D721Med (cell line): ENCODE results near the gene BAIAP2L1.

Source experiments
- DNase-seq: peaks from one replicate; pipeline ENCODE4 v3.0.0; 2011; ENCODE audit warnings: low spot score; ENCODE audit not compliant: insufficient read length
- FAIRE-seq: peaks from 2 replicates; lab custom pipeline; 2011; peaks lifted over from hg19 to GRCh38; lab: Jason Lieb, UNC
- TF ChIP-seq, protein P1 (sequence below): IDR thresholded peaks from 2 replicates; pipeline ENCODE4 v1.5.1; 2012; ENCODE audit warnings: mild to moderate bottlenecking, control low read depth; ENCODE audit not compliant: insufficient read depth; ENCODE audit errors: missing control alignments

Gene BAIAP2L1

DNA sequence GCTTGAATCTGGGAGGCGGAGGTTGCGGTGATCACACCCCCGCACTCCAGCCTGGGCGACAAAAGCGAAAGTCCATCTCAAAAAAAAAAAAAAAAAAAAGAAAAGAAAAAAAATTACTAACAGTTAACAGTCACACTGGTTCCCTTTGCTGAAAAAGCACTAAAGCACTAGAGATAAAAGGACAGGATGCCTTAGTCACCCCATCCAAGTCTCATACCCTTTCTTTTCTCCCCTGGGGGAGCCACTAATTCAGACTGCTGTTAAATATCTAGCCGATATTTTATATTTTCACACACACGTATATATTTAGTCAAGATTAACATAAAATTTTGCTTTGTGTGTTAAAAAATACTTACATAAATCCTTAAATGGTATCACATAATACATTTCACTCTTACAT lies 25.2 kb downstream of the BAIAP2L1 start:
- DNase-seq (no peak), FAIRE-seq (no peak)
- TF ChIP-seq, protein P1, sequence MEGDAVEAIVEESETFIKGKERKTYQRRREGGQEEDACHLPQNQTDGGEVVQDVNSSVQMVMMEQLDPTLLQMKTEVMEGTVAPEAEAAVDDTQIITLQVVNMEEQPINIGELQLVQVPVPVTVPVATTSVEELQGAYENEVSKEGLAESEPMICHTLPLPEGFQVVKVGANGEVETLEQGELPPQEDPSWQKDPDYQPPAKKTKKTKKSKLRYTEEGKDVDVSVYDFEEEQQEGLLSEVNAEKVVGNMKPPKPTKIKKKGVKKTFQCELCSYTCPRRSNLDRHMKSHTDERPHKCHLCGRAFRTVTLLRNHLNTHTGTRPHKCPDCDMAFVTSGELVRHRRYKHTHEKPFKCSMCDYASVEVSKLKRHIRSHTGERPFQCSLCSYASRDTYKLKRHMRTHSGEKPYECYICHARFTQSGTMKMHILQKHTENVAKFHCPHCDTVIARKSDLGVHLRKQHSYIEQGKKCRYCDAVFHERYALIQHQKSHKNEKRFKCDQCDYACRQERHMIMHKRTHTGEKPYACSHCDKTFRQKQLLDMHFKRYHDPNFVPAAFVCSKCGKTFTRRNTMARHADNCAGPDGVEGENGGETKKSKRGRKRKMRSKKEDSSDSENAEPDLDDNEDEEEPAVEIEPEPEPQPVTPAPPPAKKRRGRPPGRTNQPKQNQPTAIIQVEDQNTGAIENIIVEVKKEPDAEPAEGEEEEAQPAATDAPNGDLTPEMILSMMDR = no peak

DNA sequence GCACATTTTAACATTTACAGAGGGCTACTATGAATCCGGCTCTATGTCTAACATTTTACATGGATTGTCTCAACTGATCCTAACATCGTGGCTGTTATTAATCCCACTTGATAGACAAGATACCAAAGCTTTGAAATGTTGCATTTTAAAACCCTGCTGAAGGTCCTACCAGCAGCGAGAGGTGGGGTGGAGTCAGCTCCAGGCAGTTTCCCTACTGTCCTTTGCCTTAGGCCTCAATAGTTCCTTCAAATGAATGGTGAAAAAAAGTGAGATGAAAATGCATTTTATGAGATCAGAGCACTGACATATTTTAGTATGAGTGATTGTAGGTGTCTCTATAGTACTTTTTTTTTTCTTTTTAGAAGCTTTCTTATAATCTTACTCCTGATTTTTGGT lies 26.6 kb downstream of the BAIAP2L1 start:
- FAIRE-seq (no peak), DNase-seq (no peak)
- TF ChIP-seq, protein P1 = no peak

DNA sequence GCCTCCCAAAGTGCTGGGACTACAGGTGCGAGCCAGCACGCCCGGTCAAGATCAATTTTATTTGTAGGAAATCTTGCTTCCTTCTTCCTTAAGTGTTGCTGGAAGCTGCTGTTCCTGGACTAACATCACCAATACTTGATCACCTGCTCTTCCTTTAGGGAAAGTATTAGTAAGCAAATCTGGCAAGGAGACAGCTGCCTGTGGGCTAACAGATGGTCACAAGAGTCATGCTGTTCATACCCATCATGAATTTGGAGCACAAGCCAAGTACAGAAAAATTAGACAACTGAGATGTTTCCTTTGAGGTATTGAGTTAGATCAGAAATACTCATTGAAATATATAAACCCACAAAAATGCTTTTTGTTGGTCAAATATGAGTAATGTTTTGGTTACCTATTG lies 27.9 kb downstream of the BAIAP2L1 start:
- TF ChIP-seq, protein P1 = no peak
- FAIRE-seq (no peak), DNase-seq (no peak)

DNA sequence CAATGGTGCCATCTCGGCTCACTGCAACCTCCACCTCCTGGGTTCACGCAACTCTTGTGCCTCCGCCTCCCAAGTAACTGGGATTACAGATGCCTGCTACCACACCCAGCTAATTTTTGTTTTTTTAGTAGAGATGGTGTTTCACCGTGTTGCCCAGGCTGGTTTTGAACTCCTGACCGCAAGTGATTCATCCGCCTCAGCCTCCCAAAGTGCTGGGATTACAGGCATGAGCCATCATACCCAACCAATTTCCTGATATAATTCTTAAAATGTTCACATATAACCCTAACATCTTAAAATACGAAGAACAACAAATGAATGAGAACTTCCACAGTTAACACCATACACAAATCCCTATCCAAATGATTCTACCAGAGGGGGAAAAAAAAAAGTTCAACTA lies 31.2 kb downstream of the BAIAP2L1 start:
- TF ChIP-seq, protein P1 = no peak
- DNase-seq (no peak), FAIRE-seq (no peak)

DNA sequence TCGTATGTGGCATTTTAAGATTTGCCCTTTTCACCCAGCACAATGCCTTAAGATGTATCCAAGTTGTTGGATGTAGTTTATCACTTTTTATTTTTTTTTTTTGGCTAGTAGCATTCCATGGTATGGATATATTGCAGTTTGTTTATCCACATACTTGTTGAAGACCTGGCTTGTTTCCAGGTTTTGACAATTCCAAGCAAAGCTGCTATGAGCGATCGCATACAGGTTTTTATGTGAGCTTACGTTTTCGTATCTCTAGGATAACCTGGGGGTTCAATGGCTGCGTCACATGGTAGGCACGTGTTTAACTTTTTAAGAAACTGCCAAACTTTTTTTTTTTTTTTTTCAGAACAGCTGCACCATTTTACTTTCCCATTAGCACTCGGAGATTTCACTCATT lies 32.2 kb downstream of the BAIAP2L1 start:
- DNase-seq (no peak), FAIRE-seq (no peak)
- TF ChIP-seq, protein P1 = no peak

DNA sequence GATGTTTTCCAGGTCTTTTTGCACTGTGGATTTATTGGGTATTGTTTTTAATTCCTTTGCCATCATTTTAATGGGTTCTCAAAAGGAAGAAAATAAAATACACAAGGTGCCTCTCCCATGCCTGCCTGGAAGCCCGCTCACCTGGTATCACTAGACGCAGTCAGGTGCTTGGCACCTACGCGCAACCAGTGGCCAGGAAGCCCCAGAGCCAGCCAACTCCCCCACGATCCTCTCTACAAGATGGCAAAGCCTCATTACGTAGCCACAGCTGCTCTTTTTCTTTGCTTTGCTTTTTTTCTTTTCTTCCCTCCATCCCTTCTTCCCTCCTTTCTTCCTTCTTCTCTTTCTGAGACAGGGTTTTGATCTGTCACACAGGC lies 34.3 kb downstream of the BAIAP2L1 start:
- DNase-seq (no peak), FAIRE-seq (no peak)
- TF ChIP-seq, protein P1 = no peak

DNA sequence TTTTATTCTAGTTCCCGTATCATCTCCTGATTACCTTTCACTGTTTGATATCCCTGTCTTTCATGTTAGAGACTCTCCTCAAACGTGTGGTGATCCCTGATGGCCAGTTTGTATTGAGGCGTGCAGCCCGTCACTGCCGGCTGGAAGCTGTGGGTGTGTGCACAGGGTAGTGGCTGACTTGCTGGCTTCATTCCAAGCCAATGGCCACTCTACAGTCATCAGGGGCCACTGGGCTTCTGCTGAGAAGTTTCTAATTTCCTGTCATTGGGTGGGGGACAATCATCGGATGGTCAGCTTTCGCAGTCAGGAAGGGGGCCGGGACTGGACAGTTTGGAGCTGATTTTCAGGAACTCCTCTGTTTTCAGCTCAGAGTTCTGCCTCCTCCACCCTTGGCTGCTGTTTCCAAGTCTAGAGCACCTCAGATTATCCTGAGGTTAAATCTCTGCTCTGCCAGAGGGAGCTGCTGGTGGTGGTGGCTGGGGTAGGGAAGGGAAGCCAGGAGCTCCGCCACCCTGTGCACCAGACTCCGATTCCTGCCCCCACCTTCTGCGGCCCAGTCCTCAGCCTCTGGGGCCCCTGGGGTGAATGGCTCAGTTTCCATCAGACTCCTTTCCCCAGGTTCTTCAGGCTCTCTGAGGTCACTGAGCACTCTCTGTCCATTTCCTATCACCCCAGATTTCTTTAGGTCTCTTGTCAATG lies 34.9 kb downstream of the BAIAP2L1 start:
- DNase-seq (no peak), FAIRE-seq (no peak)
- TF ChIP-seq, protein P1 = no peak
